Astrocyte (in vitro differentiated cells and primary cell): Measurements from ENCODE around the gene EGFLAM. TPM values are rescaled to one million over a fixed set of nuclear protein-coding genes. Genes with fewer than 3 reads are reported as not detected.
A peak's percentile ranks its signal among the peaks of the same experiment; 100 is the strongest.

Experiments
- DNase-seq: peaks from one replicate; pipeline ENCODE4 v3.0.0-alpha.2; 2010; ENCODE audit warnings: low read depth
- FAIRE-seq: peaks from 2 replicates; lab custom pipeline; 2011; peaks lifted over from hg19 to GRCh38; lab: Jason Lieb, UNC
- H2AFZ ChIP-seq: 2 replicates; pipeline ENCODE4 v1.6.0; 2012; ENCODE audit warnings: low read depth, low read length, inconsistent platforms
- H3K27ac ChIP-seq: 2 replicates; pipeline ENCODE4 v1.5.1; 2011; ENCODE audit warnings: low read depth, low read length, inconsistent platforms
- H3K27me3 ChIP-seq: 2 replicates; pipeline ENCODE4 v1.6.0; 2011; ENCODE audit warnings: low read length, inconsistent platforms; ENCODE audit not compliant: insufficient read depth
- H3K36me3 ChIP-seq: 2 replicates; pipeline ENCODE4 v1.5.1; 2011; ENCODE audit warnings: low read length, inconsistent platforms; ENCODE audit not compliant: insufficient read depth
- H3K4me1 ChIP-seq: 2 replicates; pipeline ENCODE4 v1.5.1; 2011; ENCODE audit warnings: low read length, inconsistent platforms; ENCODE audit not compliant: insufficient read depth
- H3K4me2 ChIP-seq: 2 replicates; pipeline ENCODE4 v1.6.0; 2012; ENCODE audit warnings: low read length, inconsistent platforms
- H3K4me3 ChIP-seq: 2 replicates; pipeline ENCODE4 v1.5.1; 2011; ENCODE audit warnings: low read depth, mild to moderate bottlenecking, low read length, inconsistent platforms; ENCODE audit not compliant: insufficient read depth
- H3K79me2 ChIP-seq: 2 replicates; pipeline ENCODE4 v1.6.0; 2012; ENCODE audit warnings: mild to moderate bottlenecking, low read length, inconsistent platforms; ENCODE audit not compliant: insufficient read depth
- H3K9ac ChIP-seq: 2 replicates; pipeline ENCODE4 v1.6.0; 2012; ENCODE audit warnings: mild to moderate bottlenecking, low read length, inconsistent platforms
- H3K9me3 ChIP-seq: 2 replicates; pipeline ENCODE4 v1.5.1; 2012; ENCODE audit warnings: low read depth, mild to moderate bottlenecking, low read length, inconsistent platforms; ENCODE audit not compliant: insufficient read depth
- H4K20me1 ChIP-seq: 2 replicates; pipeline ENCODE4 v1.6.0; 2012; ENCODE audit warnings: low read length, inconsistent platforms; ENCODE audit not compliant: insufficient read depth
- H3K27ac Mint-ChIP-seq: one replicate; pipeline ENCODE4 v1.8.0; 2021; ENCODE audit warnings: mild to moderate bottlenecking, mixed read lengths; ENCODE audit not compliant: unreplicated experiment
- H3K27me3 Mint-ChIP-seq: one replicate; pipeline ENCODE4 v1.8.0; 2021; ENCODE audit warnings: low read depth, mixed read lengths; ENCODE audit not compliant: unreplicated experiment
- H3K36me3 Mint-ChIP-seq: one replicate; pipeline ENCODE4 v1.8.0; 2021; ENCODE audit warnings: low read depth, mixed read lengths; ENCODE audit not compliant: unreplicated experiment
- H3K4me1 Mint-ChIP-seq: one replicate; pipeline ENCODE4 v1.8.0; 2021; ENCODE audit warnings: low read depth, mixed read lengths; ENCODE audit not compliant: unreplicated experiment
- H3K4me3 Mint-ChIP-seq: one replicate; pipeline ENCODE4 v1.8.0; 2021; ENCODE audit warnings: mild to moderate bottlenecking, moderate library complexity, mixed read lengths; ENCODE audit not compliant: unreplicated experiment
- H3K9me3 Mint-ChIP-seq: one replicate; pipeline ENCODE4 v1.8.0; 2021; ENCODE audit warnings: mild to moderate bottlenecking, mixed read lengths; ENCODE audit not compliant: unreplicated experiment
- EZH2 ChIP-seq: IDR thresholded peaks from 2 replicates; pipeline ENCODE4 v1.6.1; 2012; ENCODE audit warnings: mild to moderate bottlenecking, low read length, inconsistent platforms; ENCODE audit not compliant: insufficient read depth
- total RNA-seq: library from RNA; stranded (reverse); gene quantifications from 2 replicates; pipeline ENCODE4 v1.2.1, GENCODE V29; 2021
- TF ChIP-seq, protein P1 (sequence below): IDR thresholded peaks from 2 replicates; pipeline ENCODE4 v1.5.1; 2011; ENCODE audit warnings: low read depth, mild to moderate bottlenecking, inconsistent platforms, low read length, moderate library complexity; ENCODE audit not compliant: insufficient read depth

The EGFLAM gene
- total RNA-seq, 1 donor from 2014 or later, result 1.0 TPM

DNA sequence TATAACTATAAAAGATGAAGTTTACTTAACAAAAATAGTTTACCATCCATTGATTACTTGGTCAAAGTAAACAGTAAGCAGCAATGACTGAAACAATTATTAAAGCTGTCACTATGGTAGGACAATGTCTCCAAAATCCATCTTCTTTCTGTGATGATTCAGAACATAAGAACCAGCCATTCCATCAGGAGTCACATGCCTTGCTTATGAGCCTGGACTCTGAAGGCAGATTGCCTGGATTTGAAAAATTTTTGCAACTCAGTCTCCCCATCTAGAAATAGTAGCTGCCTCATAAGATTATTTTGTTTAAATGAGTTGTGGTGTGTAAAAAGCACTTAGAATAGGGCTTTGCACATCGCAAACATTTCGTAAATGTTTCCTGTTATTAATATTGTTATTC is 161.9 kb downstream of the EGFLAM start:
- no peaks in the 10 kb centered on the region for H3K79me2 ChIP-seq
- DNase-seq, result no peak
- no peak overlapping the region for H3K4me3 ChIP-seq
- Mint-ChIP-seq H3K4me3 (no peak overlapping the region), H3K9me3 (no peaks in the 10 kb centered on the region), H3K4me1 (peaks cover 31% of the 10 kb centered on the region), H3K36me3 (peaks cover 4% of the 10 kb centered on the region), H3K27ac (peak overlapping the region; percentile 21), H3K27me3 (peaks cover 15% of the 10 kb centered on the region)
- peaks cover 4% of the 10 kb centered on the region for H3K4me1 ChIP-seq
- no peak for TF ChIP-seq EZH2
- TF ChIP-seq, protein P1, sequence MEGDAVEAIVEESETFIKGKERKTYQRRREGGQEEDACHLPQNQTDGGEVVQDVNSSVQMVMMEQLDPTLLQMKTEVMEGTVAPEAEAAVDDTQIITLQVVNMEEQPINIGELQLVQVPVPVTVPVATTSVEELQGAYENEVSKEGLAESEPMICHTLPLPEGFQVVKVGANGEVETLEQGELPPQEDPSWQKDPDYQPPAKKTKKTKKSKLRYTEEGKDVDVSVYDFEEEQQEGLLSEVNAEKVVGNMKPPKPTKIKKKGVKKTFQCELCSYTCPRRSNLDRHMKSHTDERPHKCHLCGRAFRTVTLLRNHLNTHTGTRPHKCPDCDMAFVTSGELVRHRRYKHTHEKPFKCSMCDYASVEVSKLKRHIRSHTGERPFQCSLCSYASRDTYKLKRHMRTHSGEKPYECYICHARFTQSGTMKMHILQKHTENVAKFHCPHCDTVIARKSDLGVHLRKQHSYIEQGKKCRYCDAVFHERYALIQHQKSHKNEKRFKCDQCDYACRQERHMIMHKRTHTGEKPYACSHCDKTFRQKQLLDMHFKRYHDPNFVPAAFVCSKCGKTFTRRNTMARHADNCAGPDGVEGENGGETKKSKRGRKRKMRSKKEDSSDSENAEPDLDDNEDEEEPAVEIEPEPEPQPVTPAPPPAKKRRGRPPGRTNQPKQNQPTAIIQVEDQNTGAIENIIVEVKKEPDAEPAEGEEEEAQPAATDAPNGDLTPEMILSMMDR, result no peak
- no peaks in the 10 kb centered on the region for H3K36me3 ChIP-seq
- no peak for FAIRE-seq
- H3K9me3 ChIP-seq, result no peaks in the 10 kb centered on the region
- peak overlapping the region; percentile 54 for H3K4me2 ChIP-seq
- H4K20me1 ChIP-seq, result no peaks in the 10 kb centered on the region
- H2AFZ ChIP-seq, result no peak overlapping the region
- H3K27me3 ChIP-seq, result no peaks in the 10 kb centered on the region
- no peak overlapping the region for H3K9ac ChIP-seq
- H3K27ac ChIP-seq, result no peak overlapping the region

DNA sequence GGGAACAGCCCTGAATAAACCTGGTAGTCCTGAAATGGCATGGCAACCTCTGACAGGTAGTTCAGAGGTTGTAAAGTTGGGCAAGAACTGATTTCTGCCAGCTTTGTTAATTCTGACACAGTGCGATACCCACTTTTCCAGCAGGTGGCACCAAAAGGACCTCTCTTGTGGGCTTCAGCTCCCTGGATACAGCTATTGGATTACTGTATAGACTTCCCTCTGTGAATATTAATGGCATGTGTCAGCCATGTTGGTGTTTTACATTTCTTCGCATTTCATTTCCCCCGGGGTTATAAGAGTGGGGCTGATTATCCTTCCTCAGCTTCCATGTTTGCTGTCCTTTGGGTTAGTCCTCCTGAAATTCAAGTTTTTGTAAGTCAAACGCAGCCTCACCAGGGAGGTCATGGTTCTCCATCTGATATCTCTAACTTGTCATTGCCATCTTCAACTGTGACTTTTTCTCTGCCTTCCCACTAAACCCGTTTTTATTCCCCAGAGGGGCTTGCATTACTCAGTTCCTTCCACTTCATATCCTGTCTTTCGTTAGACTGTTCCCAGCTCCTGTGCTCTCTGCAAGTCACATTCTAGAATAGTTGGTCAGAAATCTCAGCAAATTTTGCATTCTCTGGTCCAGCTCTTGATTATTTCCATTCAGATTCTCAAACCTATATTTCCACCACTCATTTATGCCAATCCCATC is 162.5 kb downstream of the EGFLAM start:
- H3K79me2 ChIP-seq, result no peaks in the 10 kb centered on the region
- H3K9me3 Mint-ChIP-seq, result no peaks in the 10 kb centered on the region
- peak; percentile 5 for FAIRE-seq
- H3K4me1 Mint-ChIP-seq, result peaks cover 31% of the 10 kb centered on the region
- no peaks in the 10 kb centered on the region for H3K27me3 ChIP-seq
- no peaks in the 10 kb centered on the region for H4K20me1 ChIP-seq
- TF ChIP-seq EZH2, result no peak
- TF ChIP-seq, protein P1, result peak; percentile 87
- no peak overlapping the region for H3K4me3 Mint-ChIP-seq
- H3K36me3 ChIP-seq, result no peaks in the 10 kb centered on the region
- peaks cover 4% of the 10 kb centered on the region for H3K4me1 ChIP-seq
- peaks cover 4% of the 10 kb centered on the region for H3K36me3 Mint-ChIP-seq
- H2AFZ ChIP-seq, result peak overlapping the region; percentile 28
- no peaks in the 10 kb centered on the region for H3K9me3 ChIP-seq
- DNase-seq, result peak; percentile 36
- no peak overlapping the region for H3K9ac ChIP-seq
- H3K4me3 ChIP-seq, result no peak overlapping the region
- peaks cover 12% of the 10 kb centered on the region for H3K27me3 Mint-ChIP-seq
- H3K27ac Mint-ChIP-seq, result peak overlapping the region; percentile 14
- peak overlapping the region; percentile 16 for H3K27ac ChIP-seq
- H3K4me2 ChIP-seq, result peak overlapping the region; percentile 54

DNA sequence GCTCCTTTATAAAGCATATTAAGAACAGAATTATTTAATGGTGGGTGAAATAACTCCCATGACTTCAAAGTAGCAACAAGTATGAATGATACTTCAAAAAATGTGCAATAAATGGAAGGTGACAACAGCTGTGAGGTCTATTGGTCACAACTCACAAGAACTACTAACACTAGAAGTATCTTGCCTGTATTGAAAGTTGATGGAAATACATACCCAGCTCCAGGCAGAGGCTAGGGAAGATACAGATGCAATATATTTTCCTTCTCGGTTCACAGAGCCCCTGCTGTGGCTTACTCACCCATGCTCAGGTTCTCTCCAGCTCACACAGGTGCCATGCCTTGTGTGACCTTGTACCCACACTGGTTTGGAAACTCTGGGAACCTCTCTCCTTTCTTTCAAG is 164.3 kb downstream of the EGFLAM start:
- FAIRE-seq, result no peak
- Histone ChIP-seq H3K9ac (no peak overlapping the region), H3K4me1 (peaks cover 17% of the 10 kb centered on the region), H3K4me3 (no peak overlapping the region), H3K27ac (no peak overlapping the region), H3K9me3 (no peaks in the 10 kb centered on the region), H2AFZ (no peak overlapping the region), H3K79me2 (no peaks in the 10 kb centered on the region), H3K27me3 (no peaks in the 10 kb centered on the region), H3K4me2 (no peak overlapping the region), H4K20me1 (no peaks in the 10 kb centered on the region), H3K36me3 (no peaks in the 10 kb centered on the region)
- TF ChIP-seq EZH2, result no peak
- H3K4me3 Mint-ChIP-seq, result no peak overlapping the region
- H3K36me3 Mint-ChIP-seq, result peaks cover 4% of the 10 kb centered on the region
- peak overlapping the region; percentile 94 for H3K27ac Mint-ChIP-seq
- peaks cover 43% of the 10 kb centered on the region for H3K4me1 Mint-ChIP-seq
- H3K27me3 Mint-ChIP-seq, result peaks cover 12% of the 10 kb centered on the region
- no peak for DNase-seq
- no peaks in the 10 kb centered on the region for H3K9me3 Mint-ChIP-seq
